Gastroesophageal sphincter (tissue), 3 donors: Measurements from ENCODE around the gene SARM1.

Experiments
- CTCF ChIP-seq, 4 experiments: fragments of 200-600 bp in 2 of 4; fragments of 450-650 bp in 2 of 4; sonication (generic) in 1 of 4; IDR thresholded peaks; one replicate each; pipeline ENCODE4 v1.5.1; 2017 to 2019; ENCODE audit warnings: antibody characterized with exemption in 4 of 4, mild to moderate bottlenecking in 2 of 4, moderate library complexity in 2 of 4
- EP300 ChIP-seq: sonication (generic); formaldehyde crosslinking; IDR thresholded peaks from one replicate; pipeline ENCODE4 v1.6.1; 2017; ENCODE audit warnings: antibody characterized with exemption, mild to moderate bottlenecking
- POLR2A ChIP-seq, 2 donors: fragments of 450-650 bp; IDR thresholded peaks; one replicate each; pipeline ENCODE4 v1.6.1; 2017; ENCODE audit warnings: antibody characterized with exemption in 2 of 2, mild to moderate bottlenecking in 2 of 2, moderate library complexity in 1 of 2
- POLR2AphosphoS5 ChIP-seq: sonication (generic); formaldehyde crosslinking; IDR thresholded peaks from one replicate; pipeline ENCODE4 v1.6.1; 2017; ENCODE audit warnings: antibody characterized with exemption

GRCh38 chr17:28324781-28325180 lies 46.7 kb upstream of the SARM1 start:
- TF ChIP-seq CTCF (IDR thresholded peaks at IDR 0.05): no peak
- TF ChIP-seq POLR2A (IDR thresholded peaks at IDR 0.05): no peak
- no peak for TF ChIP-seq POLR2AphosphoS5
- TF ChIP-seq EP300: no peak
